ENCODE measurements around the gene SPSB2. TPM values are rescaled to one million over a fixed set of nuclear protein-coding genes. Genes with fewer than 3 reads are reported as not detected.
A peak's percentile ranks its signal among the peaks of the same experiment; 100 is the strongest.

Gene SPSB2
- total RNA-seq, 1 donor from 2014 or later = 6.2 TPM

- Mint-ChIP-seq H3K9me3 (no peaks in the 10 kb centered on the region), H3K27ac (ENCODE audit: unreplicated experiment) (peak overlapping the region; percentile 85), H3K4me1 (peaks cover 60% of the 10 kb centered on the region), H3K36me3 (ENCODE audit: low read depth) (peaks cover 7% of the 10 kb centered on the region), H3K4me3 (peak overlapping the region; percentile 93), H3K27me3 (ENCODE audit: low read depth) (peaks cover 9% of the 10 kb centered on the region)
- TF ChIP-seq CTCF (conservative IDR thresholded peaks at IDR 0.05) = no peak
- no peak for DNase-seq (ENCODE audit: low read depth, low spot score)
These were observed 46.2 kb downstream of the SPSB2 start for GRCh38 chr12:6826734-6827436.

- TF ChIP-seq CTCF (conservative IDR thresholded peaks at IDR 0.05) = no peak
- DNase-seq (ENCODE audit: low read depth, low spot score) = no peak
- Mint-ChIP-seq H3K4me1 (peaks cover 63% of the 10 kb centered on the region), H3K4me3 (peak overlapping the region; percentile 77), H3K27ac (ENCODE audit: unreplicated experiment) (no peak overlapping the region), H3K9me3 (no peaks in the 10 kb centered on the region), H3K27me3 (ENCODE audit: low read depth) (peaks cover 9% of the 10 kb centered on the region), H3K36me3 (ENCODE audit: low read depth) (peaks cover 7% of the 10 kb centered on the region)
These were observed 46.9 kb downstream of the SPSB2 start for GRCh38 chr12:6826125-6826733.

GRCh38 chr12:6825398-6826124, 47.5 kb downstream of the SPSB2 start:
- peak; percentile 99 for TF ChIP-seq CTCF (conservative IDR thresholded peaks at IDR 0.05)
- H3K4me1 Mint-ChIP-seq = peaks cover 65% of the 10 kb centered on the region
- H3K27me3 Mint-ChIP-seq (ENCODE audit: low read depth) = peaks cover 9% of the 10 kb centered on the region
- H3K4me3 Mint-ChIP-seq = peak overlapping the region; percentile 77
- H3K36me3 Mint-ChIP-seq (ENCODE audit: low read depth) = peaks cover 5% of the 10 kb centered on the region
- peak; percentile 96 for DNase-seq (ENCODE audit: low read depth, low spot score)
- no peak overlapping the region for H3K27ac Mint-ChIP-seq (ENCODE audit: unreplicated experiment)
- no peaks in the 10 kb centered on the region for H3K9me3 Mint-ChIP-seq

- H3K36me3 Mint-ChIP-seq (ENCODE audit: low read depth) = peaks cover 5% of the 10 kb centered on the region
These were observed 48.2 kb downstream of the SPSB2 start for GRCh38 chr12:6824901-6825381.

More at GRCh38 chr12:6824901-6825381, 48.2 kb downstream of the SPSB2 start:
- H3K27ac Mint-ChIP-seq (ENCODE audit: unreplicated experiment) = no peak overlapping the region
- no peak for DNase-seq (ENCODE audit: low read depth, low spot score)
- TF ChIP-seq CTCF (conservative IDR thresholded peaks at IDR 0.05) = no peak
- peaks cover 9% of the 10 kb centered on the region for H3K27me3 Mint-ChIP-seq (ENCODE audit: low read depth)
- H3K9me3 Mint-ChIP-seq = no peaks in the 10 kb centered on the region
- peak overlapping the region; percentile 77 for H3K4me3 Mint-ChIP-seq
- H3K4me1 Mint-ChIP-seq = peaks cover 69% of the 10 kb centered on the region

Data from neural crest cell (in vitro differentiated cells).